HEK293 (cell line): ENCODE measurements around the gene USP22.

Experiments
- GLI4 ChIP-seq: fragments of 450-650 bp; formaldehyde crosslinking; IDR thresholded peaks from 2 replicates; pipeline ENCODE4 v1.5.1; 2016; ENCODE audit warnings: missing biosample characterization, missing genetic modification characterization
- REST ChIP-seq: fragments of 450-650 bp; formaldehyde crosslinking; IDR thresholded peaks from 2 replicates; pipeline ENCODE4 v1.5.1; 2016; ENCODE audit warnings: missing biosample characterization, missing genetic modification characterization
- ZIC2 ChIP-seq: fragments of 450-650 bp; formaldehyde crosslinking; IDR thresholded peaks from 2 replicates; pipeline ENCODE4 v1.5.1; 2016; ENCODE audit warnings: missing biosample characterization, missing genetic modification characterization
- ZNF19 ChIP-seq: fragments of 450-650 bp; formaldehyde crosslinking; IDR thresholded peaks from 2 replicates; pipeline ENCODE4; 2016; ENCODE audit warnings: missing biosample characterization, missing genetic modification characterization, low read depth
- ZNF280D ChIP-seq: fragments of 450-650 bp; formaldehyde crosslinking; IDR thresholded peaks from 2 replicates; pipeline ENCODE4 v1.5.1; 2016; ENCODE audit warnings: missing biosample characterization, missing genetic modification characterization
- ZNF514 ChIP-seq: fragments of 450-650 bp; formaldehyde crosslinking; IDR thresholded peaks from 2 replicates; pipeline ENCODE4 v1.5.1; 2016; ENCODE audit warnings: missing biosample characterization, missing genetic modification characterization
- ZXDB ChIP-seq: fragments of 450-650 bp; formaldehyde crosslinking; IDR thresholded peaks from 2 replicates; pipeline ENCODE4 v1.5.1; 2016; ENCODE audit warnings: missing biosample characterization, missing genetic modification characterization
- TF ChIP-seq, protein P1 (sequence below): fragments of 450-650 bp; formaldehyde crosslinking; IDR thresholded peaks from 2 replicates; pipeline ENCODE4 v1.5.1; 2016; ENCODE audit warnings: missing biosample characterization, missing genetic modification characterization

- TF ChIP-seq REST (no peak), ZXDB (tag by site-specific recombination) (no peak), ZNF514 (no peak), ZNF19 (tag by site-specific recombination) (no peak), ZIC2 (no peak), ZNF280D (tag by site-specific recombination) (no peak), GLI4 (tag by site-specific recombination) (no peak)
- TF ChIP-seq, protein P1, sequence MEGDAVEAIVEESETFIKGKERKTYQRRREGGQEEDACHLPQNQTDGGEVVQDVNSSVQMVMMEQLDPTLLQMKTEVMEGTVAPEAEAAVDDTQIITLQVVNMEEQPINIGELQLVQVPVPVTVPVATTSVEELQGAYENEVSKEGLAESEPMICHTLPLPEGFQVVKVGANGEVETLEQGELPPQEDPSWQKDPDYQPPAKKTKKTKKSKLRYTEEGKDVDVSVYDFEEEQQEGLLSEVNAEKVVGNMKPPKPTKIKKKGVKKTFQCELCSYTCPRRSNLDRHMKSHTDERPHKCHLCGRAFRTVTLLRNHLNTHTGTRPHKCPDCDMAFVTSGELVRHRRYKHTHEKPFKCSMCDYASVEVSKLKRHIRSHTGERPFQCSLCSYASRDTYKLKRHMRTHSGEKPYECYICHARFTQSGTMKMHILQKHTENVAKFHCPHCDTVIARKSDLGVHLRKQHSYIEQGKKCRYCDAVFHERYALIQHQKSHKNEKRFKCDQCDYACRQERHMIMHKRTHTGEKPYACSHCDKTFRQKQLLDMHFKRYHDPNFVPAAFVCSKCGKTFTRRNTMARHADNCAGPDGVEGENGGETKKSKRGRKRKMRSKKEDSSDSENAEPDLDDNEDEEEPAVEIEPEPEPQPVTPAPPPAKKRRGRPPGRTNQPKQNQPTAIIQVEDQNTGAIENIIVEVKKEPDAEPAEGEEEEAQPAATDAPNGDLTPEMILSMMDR (tag by site-specific recombination): no peak
Measured at GRCh38 chr17:20987511-20987910, 55.3 kb downstream of the USP22 start.
